Activated CD8-positive, alpha-beta memory T cell treated with anti-CD3 and anti-CD28 coated beads, Interleukin-2, amount 50 U/mL, for 4 hours (primary cell): ENCODE data around the gene RASD2.

Experiments
- DNase-seq: peaks from one replicate; pipeline ENCODE4 v3.0.0-alpha.2; 2020

The RASD2 gene

GRCh38 chr22:35542157-35542938, 1.7 kb downstream of the RASD2 start:
- no peak for DNase-seq

- DNase-seq, result no peak
Observed at GRCh38 chr22:35542939-35543516, 2.4 kb downstream of the RASD2 start.

DNA sequence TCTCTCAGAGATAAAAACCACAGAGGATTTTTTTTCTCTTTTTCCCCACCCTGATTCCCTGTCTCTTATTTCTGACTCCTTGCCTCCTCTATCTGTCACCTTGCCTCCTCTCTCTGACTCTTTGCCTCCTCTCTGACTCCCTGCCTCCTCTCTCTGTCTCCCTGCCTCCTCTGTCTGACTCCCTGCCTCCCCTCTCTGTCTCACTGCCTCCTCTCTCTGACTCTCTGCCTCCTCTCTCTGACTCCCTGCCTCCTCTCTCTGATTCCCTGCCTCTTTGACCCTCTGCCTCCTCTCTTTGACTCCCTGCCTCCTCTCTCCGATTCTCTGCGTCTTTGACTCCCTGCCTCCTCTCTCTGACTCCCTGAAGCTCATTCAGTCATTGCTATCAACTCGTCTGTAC, 3.1 kb downstream of the RASD2 start:
- DNase-seq, result no peak

DNA sequence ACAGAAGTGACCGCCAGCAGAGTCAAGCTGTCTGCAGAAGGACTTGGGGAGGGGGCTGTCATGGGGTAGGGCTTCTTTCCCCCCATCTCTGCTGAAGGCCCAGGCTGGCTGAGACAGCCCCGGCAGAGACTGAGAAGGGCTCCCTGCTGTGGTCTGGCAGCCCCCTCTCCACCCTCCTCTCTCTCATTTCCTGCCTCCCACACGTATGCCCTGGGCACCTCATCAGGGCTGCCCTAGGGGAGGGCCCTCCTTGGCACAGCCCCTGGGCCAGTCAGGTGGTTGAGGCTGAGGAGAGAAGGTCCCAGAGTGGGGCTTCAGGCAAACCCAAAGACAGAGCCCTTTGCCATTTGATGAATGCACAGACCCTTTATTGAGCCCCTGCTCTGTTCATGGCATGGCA, 3.6 kb downstream of the RASD2 start:
- DNase-seq, result no peak

DNA sequence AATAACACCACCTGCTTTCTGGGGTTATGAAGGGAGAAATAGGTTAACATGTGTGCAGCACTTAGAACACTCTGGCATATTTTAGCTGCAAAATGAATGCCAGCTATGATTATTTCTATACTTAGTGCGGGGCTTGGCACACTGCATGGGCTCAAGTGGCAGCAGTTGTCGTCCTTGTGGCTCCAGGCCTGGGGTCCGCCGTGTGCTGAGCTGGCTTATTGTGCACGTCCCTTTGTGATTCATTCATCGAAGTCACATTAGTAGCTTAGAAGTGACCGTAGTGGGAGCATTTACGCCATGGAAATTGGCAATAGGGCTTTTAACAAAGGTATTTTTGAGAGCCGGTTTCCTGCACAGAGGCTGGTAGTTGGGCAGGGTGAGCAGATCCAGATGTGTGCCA, 4.2 kb downstream of the RASD2 start:
- DNase-seq, result no peak

GRCh38 chr22:35546886-35547285, 6.3 kb downstream of the RASD2 start:
- no peak for DNase-seq

GRCh38 chr22:35547987-35548721, 7.5 kb downstream of the RASD2 start:
- no peak for DNase-seq

DNA sequence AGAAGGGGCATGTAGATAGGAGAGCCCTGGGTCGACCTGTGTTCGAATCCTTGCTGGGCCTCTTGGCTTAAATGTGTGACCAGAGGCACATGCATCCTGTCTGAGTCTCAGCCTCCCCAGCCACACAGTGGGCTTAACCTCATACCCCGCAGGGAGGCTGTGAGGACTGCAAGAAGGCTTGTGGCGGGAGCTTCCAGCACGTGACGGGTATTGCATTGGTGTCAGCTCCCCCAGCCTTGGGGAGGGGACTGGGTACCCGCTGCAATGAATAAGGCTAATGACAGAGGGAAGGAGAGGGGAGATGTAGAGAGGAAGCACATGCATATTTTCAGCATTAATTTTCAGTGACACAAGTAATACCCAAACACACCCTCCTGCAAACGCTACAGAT, 8.1 kb downstream of the RASD2 start:
- DNase-seq, result no peak

GRCh38 chr22:35549328-35549727, 8.7 kb downstream of the RASD2 start:
- no peak for DNase-seq

- DNase-seq, result no peak
Observed at GRCh38 chr22:35551549-35552177, 11.0 kb downstream of the RASD2 start.

DNA sequence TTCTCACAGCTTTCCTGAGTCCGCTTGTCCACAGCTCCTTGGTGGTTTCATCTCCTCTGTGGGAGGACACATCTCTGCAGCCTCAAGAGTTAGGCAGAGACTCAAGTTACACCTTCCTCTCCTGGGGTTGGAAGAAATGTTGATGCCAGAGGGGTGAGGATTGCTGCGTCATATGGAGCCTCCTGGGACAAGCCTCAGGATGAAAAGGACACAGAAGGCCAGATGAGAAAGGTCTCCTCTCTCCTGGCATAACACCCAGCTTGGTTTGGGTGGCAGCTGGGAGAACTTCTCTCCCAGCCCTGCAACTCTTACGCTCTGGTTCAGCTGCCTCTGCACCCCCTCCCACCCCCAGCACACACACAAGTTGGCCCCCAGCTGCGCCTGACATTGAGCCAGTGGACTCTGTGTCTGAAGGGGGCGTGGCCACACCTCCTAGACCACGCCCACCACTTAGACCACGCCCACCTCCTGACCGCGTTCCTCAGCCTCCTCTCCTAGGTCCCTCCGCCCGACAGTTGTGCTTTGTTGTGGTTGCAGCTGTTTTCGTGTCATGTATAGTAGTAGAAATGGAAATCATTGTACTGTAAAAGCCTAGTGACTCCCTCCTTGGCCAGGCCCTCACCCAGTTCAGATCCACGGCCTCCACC, 11.7 kb downstream of the RASD2 start:
- DNase-seq, result peak; percentile 69

DNA sequence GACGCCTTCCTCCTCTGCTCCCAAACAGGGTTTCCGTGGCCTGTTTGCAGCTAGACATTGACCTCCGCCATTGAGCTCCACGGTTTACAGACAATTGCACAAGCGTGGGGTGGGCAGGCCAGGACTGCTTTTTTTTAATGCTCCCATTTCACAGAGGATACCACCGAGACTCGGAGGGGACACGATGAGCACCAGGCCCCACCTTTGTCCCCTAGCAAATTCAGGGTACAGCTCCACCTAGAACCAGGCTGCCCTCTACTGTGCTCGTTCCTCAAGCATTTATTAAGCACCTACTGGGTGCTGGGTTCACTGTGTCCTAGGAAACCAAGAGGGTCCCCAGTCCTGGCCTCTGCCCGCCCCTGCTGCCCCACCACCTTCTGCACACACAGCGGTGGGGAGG, 12.2 kb downstream of the RASD2 start:
- DNase-seq, result no peak

DNA sequence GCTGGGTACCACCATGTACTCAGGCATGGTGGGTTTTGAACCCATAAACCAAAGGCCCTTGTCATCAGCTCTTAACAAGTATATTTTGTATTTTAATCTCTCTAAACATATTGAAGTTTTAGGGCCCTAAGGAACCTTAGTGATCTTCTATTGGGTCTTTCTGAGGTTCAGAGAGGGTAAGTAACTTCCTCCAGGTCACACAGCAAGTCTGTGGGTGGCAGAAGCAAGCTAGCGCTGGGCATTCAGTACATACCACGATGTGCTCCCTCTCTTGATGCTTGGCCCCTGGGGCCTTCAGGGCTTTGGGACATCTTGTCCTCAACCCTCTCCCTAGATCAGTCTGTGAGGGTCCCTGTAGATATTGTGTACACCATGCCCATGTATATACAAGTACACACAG, 12.7 kb downstream of the RASD2 start:
- DNase-seq, result no peak

DNA sequence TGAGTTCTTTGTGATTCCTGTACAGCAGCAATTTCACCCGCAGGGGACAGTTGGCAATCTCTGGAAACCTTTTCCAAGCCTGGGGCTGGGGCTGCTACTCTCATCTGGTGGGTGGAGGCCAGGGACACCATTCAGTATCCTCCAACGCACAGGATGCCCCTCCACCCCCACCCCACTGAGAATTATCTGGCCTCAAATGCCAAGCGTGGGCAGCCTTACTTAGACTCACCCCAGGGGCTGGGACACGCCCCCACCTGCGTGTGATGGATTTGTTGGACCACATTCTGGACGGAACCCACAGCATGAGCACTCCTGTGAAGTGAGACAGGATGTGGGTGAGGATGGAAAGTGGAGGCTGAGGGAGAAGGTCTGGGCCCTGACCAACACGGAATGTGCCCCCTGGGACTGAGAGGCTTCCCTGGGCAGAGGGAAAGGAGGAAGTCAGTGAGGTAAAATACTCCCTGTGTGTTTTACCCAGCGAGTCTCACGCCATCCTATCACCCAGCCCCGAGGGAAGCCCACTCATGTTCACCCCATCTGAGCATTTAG, 13.7 kb downstream of the RASD2 start:
- DNase-seq, result no peak

DNA sequence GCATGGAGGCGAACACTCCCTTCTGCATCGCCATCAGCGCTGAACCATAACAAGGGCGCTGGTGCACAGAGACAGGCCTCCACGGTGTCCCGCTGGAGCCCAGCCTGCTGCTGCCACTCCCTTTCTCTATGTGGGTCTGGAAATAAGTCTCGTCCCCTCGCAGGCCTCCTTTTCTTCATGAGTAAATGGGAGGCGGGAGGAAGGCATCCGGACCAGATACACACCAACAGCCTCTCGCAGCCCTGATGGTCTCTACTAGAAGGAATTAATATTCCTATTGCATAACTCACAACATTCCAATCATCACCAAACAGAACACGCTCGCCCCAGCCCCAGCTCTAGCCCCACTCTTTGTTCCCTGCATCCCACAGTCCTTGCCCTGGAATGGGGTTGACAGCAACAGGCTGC, 14.9 kb downstream of the RASD2 start:
- no peak for DNase-seq

- no peak for DNase-seq
Observed at GRCh38 chr22:35555946-35556547, 15.4 kb downstream of the RASD2 start.

GRCh38 chr22:35556666-35557065, 16.0 kb downstream of the RASD2 start:
- no peak for DNase-seq

DNA sequence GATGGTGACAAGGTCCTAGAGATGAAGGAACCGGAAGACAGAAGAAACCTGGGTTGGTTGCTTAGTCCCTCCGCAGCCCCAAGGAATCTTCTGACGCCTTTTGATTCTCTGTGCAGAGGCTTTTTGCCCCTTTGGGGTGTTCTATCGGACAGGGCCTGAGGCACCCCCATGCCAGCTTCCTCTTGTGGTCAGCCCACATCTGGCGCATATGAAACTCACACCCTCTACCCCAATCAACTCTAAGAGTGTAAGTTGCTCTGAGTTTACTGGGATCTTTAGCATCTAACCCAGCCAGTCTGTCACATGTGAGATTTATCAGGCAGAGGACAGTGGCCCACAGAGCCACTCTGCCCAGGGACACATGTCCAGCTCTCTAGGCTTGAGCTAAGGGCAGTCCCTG, 17.4 kb downstream of the RASD2 start:
- no peak for DNase-seq

DNA sequence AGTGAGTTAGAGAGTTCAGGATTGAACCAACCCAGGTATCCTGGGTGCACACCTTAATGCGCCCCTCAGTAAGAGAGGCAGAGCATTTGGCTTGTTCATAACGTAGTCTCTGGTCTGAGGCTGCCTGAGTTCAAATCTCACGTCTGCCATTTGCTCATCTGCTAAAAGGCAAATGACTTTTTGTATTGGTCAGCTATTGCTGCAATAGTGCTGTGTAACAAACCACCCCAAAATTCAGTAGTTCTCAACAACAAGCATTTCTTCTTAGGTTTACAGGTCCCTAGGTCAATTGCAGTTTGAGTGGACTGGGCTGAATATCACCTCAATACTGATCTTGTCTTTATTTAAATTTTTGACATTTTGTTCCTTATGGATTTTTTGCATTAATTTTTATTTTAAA, 18.1 kb downstream of the RASD2 start:
- DNase-seq, result no peak

DNA sequence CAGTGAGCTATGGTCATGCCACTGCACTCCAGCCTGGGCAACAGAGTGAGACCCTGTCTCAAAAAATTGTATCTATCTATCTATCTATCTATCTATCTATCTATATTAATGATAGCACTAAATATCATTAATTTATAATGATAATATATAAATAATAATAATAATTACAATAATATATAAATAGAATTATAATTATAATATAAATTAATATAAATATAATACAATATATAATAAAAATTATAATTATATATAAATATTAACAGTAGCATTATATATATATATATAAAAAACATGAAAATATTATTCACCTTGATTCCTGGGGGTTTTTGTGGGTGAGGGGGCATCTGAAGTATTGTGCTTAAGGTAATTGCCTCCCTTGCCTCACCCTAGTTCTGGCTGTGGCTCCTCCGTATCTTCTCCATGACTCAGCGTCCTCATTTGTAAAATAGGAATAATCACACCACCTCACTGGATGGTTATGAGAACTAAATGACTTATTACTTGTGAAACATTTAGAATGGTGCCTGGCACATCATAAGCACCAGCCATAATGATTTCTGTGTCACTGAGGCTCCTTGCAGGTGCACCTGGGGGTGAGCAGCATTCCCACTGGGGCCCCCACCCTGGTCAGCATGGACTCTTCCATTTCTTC, 18.8 kb downstream of the RASD2 start:
- DNase-seq, result no peak

GRCh38 chr22:35560366-35560765, 19.7 kb downstream of the RASD2 start:
- no peak for DNase-seq

DNA sequence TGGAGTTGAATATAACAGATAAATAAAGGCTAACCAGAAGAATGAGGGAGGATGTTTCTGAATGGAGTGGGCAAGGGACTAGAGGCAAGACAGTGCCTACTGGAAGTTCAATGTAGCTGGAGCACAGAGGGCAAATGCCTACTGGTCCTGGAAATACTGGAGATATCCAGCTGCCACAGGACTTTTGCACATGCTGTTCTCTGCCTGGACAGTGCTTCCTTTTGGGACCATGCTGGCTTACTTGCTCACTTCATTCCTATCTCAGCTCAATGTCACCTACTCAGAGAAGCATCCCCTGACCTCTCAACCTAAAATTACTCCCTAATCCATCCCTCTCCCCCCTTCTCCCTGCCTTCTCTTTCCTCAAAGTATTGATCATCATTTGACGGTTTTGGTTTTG, 20.2 kb downstream of the RASD2 start:
- DNase-seq, result no peak
